ENCODE data around the gene SH2D5. TPM values are rescaled to one million over a fixed set of nuclear protein-coding genes. Genes with fewer than 3 reads are reported as not detected.

The SH2D5 gene
- total and polyA plus RNA-seq, 3 experiments from 2014 or later: 0.13 to 0.24 TPM; not detected in 1

DNA sequence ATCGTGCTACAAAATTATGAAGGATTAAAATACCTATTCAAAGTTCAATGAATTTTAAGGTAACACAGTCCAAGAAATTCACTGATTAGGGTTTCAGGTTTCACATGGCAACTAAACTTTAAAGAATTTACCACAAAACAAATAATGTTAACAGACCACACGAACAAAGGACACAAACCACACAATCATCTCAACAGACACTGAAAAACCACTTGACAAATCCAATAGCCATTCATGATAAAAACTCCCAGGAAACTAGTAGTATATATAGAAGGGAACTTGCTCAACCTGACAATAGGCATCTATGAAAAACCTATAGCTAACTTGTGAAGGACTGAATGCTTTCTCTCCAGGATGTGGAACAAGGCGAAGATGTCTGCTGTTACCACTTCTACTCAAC, 21.1 kb upstream of the SH2D5 start:
- peak overlapping the region in 3 of 8 donors; percentile 23 to 69 (median 25) for H3K27ac Mint-ChIP-seq
- CTCF ChIA-PET: no interaction called here

DNA sequence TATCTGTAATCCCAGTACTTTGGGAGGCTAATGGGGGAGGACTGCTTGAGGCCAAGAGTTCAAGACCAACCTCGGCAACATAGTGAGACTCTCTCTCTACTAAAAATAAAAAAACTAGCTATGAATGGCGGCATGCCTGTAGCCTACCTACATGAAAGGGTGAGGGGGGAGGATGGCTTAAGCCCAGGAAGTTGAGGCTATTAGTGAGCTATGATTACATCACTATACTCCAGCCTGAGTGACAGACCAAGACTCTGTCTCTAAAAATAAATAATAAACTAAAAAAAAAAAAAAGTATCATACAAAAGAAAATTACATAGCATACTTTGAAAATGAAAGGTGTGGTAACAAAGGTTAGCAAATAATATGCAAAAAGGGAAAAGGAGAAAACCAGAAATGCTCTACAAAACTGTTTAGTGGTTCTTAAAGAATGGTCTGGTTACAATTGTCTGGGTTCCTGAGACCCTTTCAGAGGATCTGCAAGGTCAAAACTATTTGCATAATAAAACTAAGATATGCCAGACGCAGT, 19.0 kb upstream of the SH2D5 start:
- Histone ChIP-seq H3K9me3 (ENCODE audit: low read length) (no peaks in the 10 kb centered on the region), H3K4me3 (ENCODE audit: low read length) (no peak overlapping the region), H3K4me1 (ENCODE audit: insufficient read depth, low read length) (no peaks in the 10 kb centered on the region), H3K27ac (ENCODE audit: low read depth, low read length) (no peak overlapping the region), H3K27me3 (ENCODE audit: insufficient read depth, low read length, poor library complexity, severe bottlenecking) (no peaks in the 10 kb centered on the region), H3K36me3 (ENCODE audit: insufficient read depth, low read length) (peaks cover 44% of the 10 kb centered on the region)
- ChIA-PET CTCF (interaction anchor here (1.2 kb wide), 1 partner anchor 55 kb away, joined by 4 read pairs; no protein-coding TSS in a partner anchor), POLR2A (no interaction called here)
- H3K4me3 Mint-ChIP-seq: no peak overlapping the region
- no peaks in the 10 kb centered on the region for H3K27me3 Mint-ChIP-seq
- H3K27ac Mint-ChIP-seq: peak overlapping the region in 3 of 8 donors; percentile 54 to 70 (median 55)
- no peak for DNase-seq
- H3K4me1 Mint-ChIP-seq: peaks cover 7 to 11% (median 7%) of the 10 kb centered on the region in 3 donors
- no peaks in the 10 kb centered on the region for H3K9me3 Mint-ChIP-seq
- peaks cover 0 to 75% (median 17%) of the 10 kb centered on the region in 3 donors for H3K36me3 Mint-ChIP-seq

More for the DNA sequence above, 21.1 kb upstream of the SH2D5 start:
- Histone ChIP-seq H3K9me3 (ENCODE audit: low read length) (no peaks in the 10 kb centered on the region), H3K4me1 (ENCODE audit: insufficient read depth, low read length) (no peaks in the 10 kb centered on the region), H3K4me3 (ENCODE audit: low read length) (no peak overlapping the region), H3K36me3 (ENCODE audit: insufficient read depth, low read length) (peaks cover 38% of the 10 kb centered on the region), H3K27ac (ENCODE audit: low read depth, low read length) (no peak overlapping the region), H3K27me3 (ENCODE audit: insufficient read depth, low read length, poor library complexity, severe bottlenecking) (no peaks in the 10 kb centered on the region)
- peaks cover 7 to 11% (median 7%) of the 10 kb centered on the region in 3 donors for H3K4me1 Mint-ChIP-seq
- POLR2A ChIA-PET: no interaction called here
- H3K27me3 Mint-ChIP-seq: no peaks in the 10 kb centered on the region
- H3K4me3 Mint-ChIP-seq: no peak overlapping the region
- no peak for DNase-seq
- H3K9me3 Mint-ChIP-seq: no peaks in the 10 kb centered on the region
- H3K36me3 Mint-ChIP-seq: peaks cover 0 to 73% (median 19%) of the 10 kb centered on the region in 3 donors

DNA sequence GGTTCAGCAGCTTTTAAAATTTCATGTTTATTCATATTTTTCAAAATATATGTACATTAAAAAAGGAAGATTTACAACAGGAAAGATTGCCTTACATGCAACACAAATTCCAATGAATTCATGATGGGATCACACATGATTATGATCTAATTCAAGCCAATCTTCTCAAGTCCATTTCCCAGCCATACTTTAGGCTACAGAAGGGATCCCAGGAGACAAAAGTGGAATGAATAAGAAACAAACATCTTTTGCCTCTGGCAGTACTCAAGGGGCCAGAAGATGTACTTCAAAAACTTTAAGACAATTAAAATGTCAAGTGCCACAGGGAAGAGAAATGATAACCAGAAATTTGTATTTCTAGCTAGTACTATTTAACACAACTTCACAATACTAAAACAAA, 10.2 kb upstream of the SH2D5 start:
- H3K36me3 Mint-ChIP-seq: peaks cover 0 to 85% (median 17%) of the 10 kb centered on the region in 3 donors
- Histone ChIP-seq H3K9me3 (ENCODE audit: low read length) (no peaks in the 10 kb centered on the region), H3K27ac (ENCODE audit: low read depth, low read length) (no peak overlapping the region), H3K27me3 (ENCODE audit: insufficient read depth, low read length, poor library complexity, severe bottlenecking) (no peaks in the 10 kb centered on the region), H3K4me3 (ENCODE audit: low read length) (no peak overlapping the region), H3K4me1 (ENCODE audit: insufficient read depth, low read length) (no peaks in the 10 kb centered on the region), H3K36me3 (ENCODE audit: insufficient read depth, low read length) (peaks cover 47% of the 10 kb centered on the region)
- H3K4me1 Mint-ChIP-seq: no peaks in the 10 kb centered on the region
- ChIA-PET POLR2A (no interaction called here), CTCF (interaction anchor here (1.5 kb wide), 1 partner anchor 46 kb away, joined by 5 read pairs; no protein-coding TSS in a partner anchor)
- peak overlapping the region in 2 of 8 donors; percentile 57 to 59 for H3K27ac Mint-ChIP-seq
- no peaks in the 10 kb centered on the region for H3K27me3 Mint-ChIP-seq
- H3K4me3 Mint-ChIP-seq: no peak overlapping the region
- no peaks in the 10 kb centered on the region for H3K9me3 Mint-ChIP-seq
- no peak for DNase-seq

DNA sequence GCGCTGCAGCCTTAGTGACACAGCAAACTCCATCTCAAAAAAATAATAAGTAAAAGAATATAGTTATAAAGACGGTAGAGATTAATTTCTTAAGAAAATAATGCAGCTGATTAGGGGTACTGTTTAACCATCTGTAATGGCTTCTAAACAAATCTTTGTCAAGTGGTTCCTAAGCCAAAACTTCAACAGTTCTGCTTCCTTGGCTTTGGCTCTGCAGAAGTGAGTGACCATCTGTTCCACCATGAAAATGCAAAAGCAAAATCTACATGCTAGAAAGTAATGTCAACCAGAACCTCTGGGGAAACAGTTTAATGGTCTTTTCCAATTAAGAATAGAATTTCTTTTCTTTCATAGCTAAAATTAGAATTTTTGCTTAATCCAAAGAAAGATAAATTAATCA, 8.3 kb upstream of the SH2D5 start:
- no peak for DNase-seq
- ChIA-PET POLR2A (no interaction called here), CTCF (no interaction called here)
- H3K36me3 ChIP-seq (ENCODE audit: insufficient read depth, low read length): peaks cover 34% of the 10 kb centered on the region
- Mint-ChIP-seq H3K27ac (peak overlapping the region in 2 of 8 donors; percentile 9 to 54), H3K9me3 (no peaks in the 10 kb centered on the region), H3K27me3 (no peaks in the 10 kb centered on the region), H3K36me3 (peaks cover 0 to 76% (median 16%) of the 10 kb centered on the region in 3 donors), H3K4me1 (no peaks in the 10 kb centered on the region), H3K4me3 (no peak overlapping the region)
- H3K27me3 ChIP-seq (ENCODE audit: insufficient read depth, low read length, poor library complexity, severe bottlenecking): no peaks in the 10 kb centered on the region
- H3K27ac ChIP-seq (ENCODE audit: low read depth, low read length): no peak overlapping the region
- H3K4me3 ChIP-seq (ENCODE audit: low read length): no peak overlapping the region
- no peaks in the 10 kb centered on the region for H3K9me3 ChIP-seq (ENCODE audit: low read length)
- H3K4me1 ChIP-seq (ENCODE audit: insufficient read depth, low read length): no peaks in the 10 kb centered on the region

DNA sequence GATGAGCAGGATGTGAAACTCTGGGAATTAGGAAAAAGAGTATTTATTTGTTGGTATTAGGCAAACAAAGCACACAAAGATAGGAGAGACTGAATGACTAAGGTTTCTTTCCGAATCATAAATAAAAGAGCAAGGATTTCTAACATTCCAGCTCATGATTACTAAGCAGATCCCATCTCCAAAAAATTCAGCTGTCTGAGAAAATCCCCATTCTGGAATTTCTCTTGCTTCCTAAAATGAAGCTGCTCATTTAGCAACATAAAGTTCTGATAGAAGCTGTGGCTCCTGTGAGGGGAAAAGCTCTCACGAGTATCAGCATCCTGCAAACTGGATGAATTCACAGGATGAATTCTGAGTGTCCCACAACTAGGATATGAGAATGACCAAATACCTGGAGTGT, 6.7 kb upstream of the SH2D5 start:
- Mint-ChIP-seq H3K4me3 (no peak overlapping the region), H3K4me1 (no peaks in the 10 kb centered on the region), H3K36me3 (peaks cover 0 to 60% (median 8%) of the 10 kb centered on the region in 3 donors), H3K27ac (peak overlapping the region in 2 of 8 donors; percentile 60 to 83), H3K9me3 (no peaks in the 10 kb centered on the region), H3K27me3 (no peaks in the 10 kb centered on the region)
- H3K9me3 ChIP-seq (ENCODE audit: low read length): no peaks in the 10 kb centered on the region
- POLR2A ChIA-PET: interaction anchor here (0.7 kb wide), 1 partner anchor 25 kb away, joined by 4 read pairs; no protein-coding TSS in a partner anchor
- no peak for DNase-seq
- no peak overlapping the region for H3K4me3 ChIP-seq (ENCODE audit: low read length)
- peaks cover 19% of the 10 kb centered on the region for H3K36me3 ChIP-seq (ENCODE audit: insufficient read depth, low read length)
- H3K27me3 ChIP-seq (ENCODE audit: insufficient read depth, low read length, poor library complexity, severe bottlenecking): no peaks in the 10 kb centered on the region
- no peak overlapping the region for H3K27ac ChIP-seq (ENCODE audit: low read depth, low read length)
- no peaks in the 10 kb centered on the region for H3K4me1 ChIP-seq (ENCODE audit: insufficient read depth, low read length)
- CTCF ChIA-PET: no interaction called here

DNA sequence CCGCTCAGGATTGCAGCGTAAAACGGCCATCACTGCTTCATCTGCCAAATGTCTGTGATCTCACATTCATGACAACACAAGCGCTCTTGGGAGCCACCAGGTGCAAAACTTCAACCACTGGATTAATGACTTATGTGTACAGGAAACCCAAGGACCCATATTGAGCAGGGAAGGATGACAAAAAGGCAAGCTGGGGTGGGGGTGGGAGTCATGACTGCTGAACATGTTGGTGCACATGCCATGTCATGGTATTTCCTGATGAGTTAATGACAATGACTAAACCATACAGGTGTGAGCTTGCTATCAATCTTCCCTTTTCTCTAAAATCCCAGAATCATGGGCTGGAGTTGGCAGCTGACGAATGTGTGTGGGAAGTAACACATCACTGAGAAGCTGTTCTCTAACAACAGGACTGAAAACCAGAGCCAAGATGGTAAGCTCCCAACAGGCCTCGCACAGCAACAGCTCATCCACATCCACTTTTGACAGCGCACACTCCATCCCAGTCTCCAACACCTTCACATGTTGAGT, 3.1 kb upstream of the SH2D5 start:
- no peaks in the 10 kb centered on the region for H3K9me3 Mint-ChIP-seq
- ChIA-PET POLR2A (no interaction called here), CTCF (interaction anchor here (4.0 kb wide), 1 partner anchor 38 kb away, joined by 15 read pairs; no protein-coding TSS in a partner anchor)
- peaks cover 0 to 6% of the 10 kb centered on the region in 2 donors for H3K27me3 Mint-ChIP-seq
- DNase-seq: no peak
- no peak overlapping the region for H3K4me3 ChIP-seq (ENCODE audit: low read length)
- H3K4me1 Mint-ChIP-seq: peaks cover 10 to 29% (median 17%) of the 10 kb centered on the region in 3 donors
- H3K4me3 Mint-ChIP-seq: peak overlapping the region in 1 of 7 donors; percentile 30
- H3K27ac Mint-ChIP-seq: no peak overlapping the region
- no peaks in the 10 kb centered on the region for H3K36me3 ChIP-seq (ENCODE audit: insufficient read depth, low read length)
- no peaks in the 10 kb centered on the region for H3K9me3 ChIP-seq (ENCODE audit: low read length)
- no peak overlapping the region for H3K27ac ChIP-seq (ENCODE audit: low read depth, low read length)
- peaks cover 17% of the 10 kb centered on the region for H3K4me1 ChIP-seq (ENCODE audit: insufficient read depth, low read length)
- peaks cover 7% of the 10 kb centered on the region for H3K27me3 ChIP-seq (ENCODE audit: insufficient read depth, low read length, poor library complexity, severe bottlenecking)
- H3K36me3 Mint-ChIP-seq: peaks cover 0 to 31% (median 0%) of the 10 kb centered on the region in 3 donors

DNA sequence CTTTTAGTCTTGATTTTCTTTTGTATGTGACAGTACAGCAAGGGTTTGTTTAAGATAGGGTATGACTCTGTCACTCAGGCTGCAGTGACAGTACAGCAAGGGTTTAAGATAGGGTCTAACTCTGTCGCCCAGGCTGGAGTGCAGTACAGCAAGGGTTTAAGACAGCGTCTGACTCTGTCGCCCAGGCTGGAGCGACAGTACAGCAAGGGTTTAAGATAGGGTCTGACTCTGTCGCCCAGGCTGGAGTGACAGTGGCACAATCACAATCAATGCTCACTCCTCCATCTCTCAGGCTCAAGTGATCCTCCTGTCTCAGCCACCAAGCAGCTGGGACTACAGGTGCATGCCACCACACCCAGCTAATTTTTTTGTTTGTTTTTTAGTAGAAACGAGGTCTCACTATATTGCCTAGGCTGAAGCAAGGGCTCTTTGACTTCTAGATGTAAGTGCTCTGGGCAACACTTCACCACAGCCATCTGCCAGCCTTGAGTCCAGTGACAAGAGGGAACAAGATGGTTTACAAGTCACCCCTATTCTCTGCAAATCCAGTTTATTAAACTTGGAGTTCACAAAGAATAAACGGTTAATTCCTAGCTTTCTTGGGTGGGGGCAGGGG, 965 bp upstream of the SH2D5 start:
- H3K4me3 ChIP-seq (ENCODE audit: low read length): peak overlapping the region; percentile 83
- POLR2A ChIA-PET: interaction anchor here (2.3 kb wide), 1 partner anchor 54 kb away, joined by 13 read pairs; the partner anchor contains the start of gene HP1BP3
- peak overlapping the region in 7 of 8 donors; percentile 1 to 92 (median 64) for H3K27ac Mint-ChIP-seq
- no peaks in the 10 kb centered on the region for H3K36me3 ChIP-seq (ENCODE audit: insufficient read depth, low read length)
- peak overlapping the region; percentile 81 to 93 (median 85) for H3K4me3 Mint-ChIP-seq
- H3K4me1 ChIP-seq (ENCODE audit: insufficient read depth, low read length): peaks cover 17% of the 10 kb centered on the region
- H3K9me3 ChIP-seq (ENCODE audit: low read length): no peaks in the 10 kb centered on the region
- DNase-seq: no peak
- H3K4me1 Mint-ChIP-seq: peaks cover 14 to 39% (median 21%) of the 10 kb centered on the region in 3 donors
- H3K27me3 ChIP-seq (ENCODE audit: insufficient read depth, low read length, poor library complexity, severe bottlenecking): peaks cover 8% of the 10 kb centered on the region
- H3K27ac ChIP-seq (ENCODE audit: low read depth, low read length): no peak overlapping the region
- no peaks in the 10 kb centered on the region for H3K9me3 Mint-ChIP-seq
- peaks cover 0 to 15% (median 0%) of the 10 kb centered on the region in 3 donors for H3K36me3 Mint-ChIP-seq
- CTCF ChIA-PET: interaction anchor here (0.8 to 4.0 kb wide), 4 partner anchors 25 to 41 kb away, joined by 3 to 15 read pairs (median 4); no protein-coding TSS in a partner anchor
- H3K27me3 Mint-ChIP-seq: peaks cover 0 to 9% of the 10 kb centered on the region in 2 donors

Data from CD8-positive, alpha-beta memory T cell (primary cell).